Left lung (tissue), 10 donors: ENCODE data around the gene TMPRSS2. TPM values are rescaled to one million over a fixed set of nuclear protein-coding genes. Genes with fewer than 3 reads are reported as not detected.

Experiments
- ATAC-seq: fragments of 200-7000 bp; cut with Tn5 transposase; one replicate; pipeline ENCODE4 v1.9.1; 2020; ENCODE audit warnings: moderate library complexity
- DNase-seq, 4 donors: peaks; one replicate each; pipeline ENCODE4 v3.0.0-alpha.2; 2013 to 2020
- H3K27ac ChIP-seq, 2 donors: fragments of 200-600 bp; sonication (generic) in 1 of 2; one replicate each; pipeline versions ENCODE4 v1.5.0 to v1.8.0; 2020 to 2021
- H3K27me3 ChIP-seq, 2 donors: fragments of 200-600 bp; sonication (generic) in 1 of 2; one replicate each; pipeline versions ENCODE4 v1.5.0 to v1.8.0; 2020 to 2021
- H3K36me3 ChIP-seq, 2 donors: fragments of 200-600 bp; sonication (generic) in 1 of 2; one replicate each; pipeline versions ENCODE4 v1.5.0 to v1.8.0; 2020 to 2021
- H3K4me1 ChIP-seq, 2 donors: fragments of 200-600 bp; one replicate each; pipeline ENCODE4 v1.8.0; 2021
- H3K4me3 ChIP-seq, 2 donors: fragments of 200-600 bp; sonication (generic) in 1 of 2; one replicate each; pipeline versions ENCODE4 v1.5.0 to v1.8.0; 2020 to 2021; ENCODE audit warnings: mild to moderate bottlenecking in 1 of 2
- H3K9me3 ChIP-seq, 2 donors: fragments of 200-600 bp; sonication (generic) in 1 of 2; one replicate each; pipeline versions ENCODE4 v1.5.0 to v1.8.0; 2020 to 2021
- intact Hi-C, 2 donors: fragments of 100-400 bp; cut with DNase I; formaldehyde crosslinking; loops; one replicate each; pipeline versions ENCODE4 v1.11.2 to v1.14.2; 2022
- polyA plus RNA-seq, 6 donors: library from polyadenylated mRNA; unstranded; fragments of 120-200 nt; gene quantifications; one replicate each; pipeline ENCODE4 v1.2.1, GENCODE V29; 2013; ENCODE audit not compliant: insufficient read length in 6 of 6
- total RNA-seq, 2 donors: library from RNA; stranded (reverse); fragmentation: NEBNext Ultra II Directional; extraction: Animal tissue kit (Norgen Biotek cat#: 25700); gene quantifications; one replicate each; pipeline ENCODE4 v1.2.1, GENCODE V29; 2021
- TF ChIP-seq, protein P1 (sequence below), 2 donors: fragments of 200-600 bp; sonication (generic) in 1 of 2; IDR thresholded peaks; one replicate each; pipeline versions ENCODE4 v1.5.0 to v1.8.0; 2021; ENCODE audit warnings: antibody characterized with exemption in 2 of 2
- donor health status: DM: no; HTN: yes; CAD: no.
- donor health status: DM: no; HTN: no; CAD: no.

The TMPRSS2 gene
- total and polyA plus RNA-seq, 8 donors: 38.2 to 137 (median 52.7) TPM

GRCh38 chr21:41521489-41522027, 13.6 kb upstream of the TMPRSS2 start:
- no peak for DNase-seq
- Histone ChIP-seq H3K4me1 (no peaks in the 10 kb centered on the region), H3K27ac (no peak overlapping the region), H3K27me3 (no peaks in the 10 kb centered on the region), H3K36me3 (no peaks in the 10 kb centered on the region), H3K4me3 (no peak overlapping the region), H3K9me3 (no peaks in the 10 kb centered on the region)
- peak; percentile 64 for ATAC-seq
- intact Hi-C loops: no loop called here
- TF ChIP-seq, protein P1, sequence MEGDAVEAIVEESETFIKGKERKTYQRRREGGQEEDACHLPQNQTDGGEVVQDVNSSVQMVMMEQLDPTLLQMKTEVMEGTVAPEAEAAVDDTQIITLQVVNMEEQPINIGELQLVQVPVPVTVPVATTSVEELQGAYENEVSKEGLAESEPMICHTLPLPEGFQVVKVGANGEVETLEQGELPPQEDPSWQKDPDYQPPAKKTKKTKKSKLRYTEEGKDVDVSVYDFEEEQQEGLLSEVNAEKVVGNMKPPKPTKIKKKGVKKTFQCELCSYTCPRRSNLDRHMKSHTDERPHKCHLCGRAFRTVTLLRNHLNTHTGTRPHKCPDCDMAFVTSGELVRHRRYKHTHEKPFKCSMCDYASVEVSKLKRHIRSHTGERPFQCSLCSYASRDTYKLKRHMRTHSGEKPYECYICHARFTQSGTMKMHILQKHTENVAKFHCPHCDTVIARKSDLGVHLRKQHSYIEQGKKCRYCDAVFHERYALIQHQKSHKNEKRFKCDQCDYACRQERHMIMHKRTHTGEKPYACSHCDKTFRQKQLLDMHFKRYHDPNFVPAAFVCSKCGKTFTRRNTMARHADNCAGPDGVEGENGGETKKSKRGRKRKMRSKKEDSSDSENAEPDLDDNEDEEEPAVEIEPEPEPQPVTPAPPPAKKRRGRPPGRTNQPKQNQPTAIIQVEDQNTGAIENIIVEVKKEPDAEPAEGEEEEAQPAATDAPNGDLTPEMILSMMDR (IDR thresholded peaks at IDR 0.05): no peak

GRCh38 chr21:41520560-41521442, 12.8 kb upstream of the TMPRSS2 start:
- no peaks in the 10 kb centered on the region for H3K9me3 ChIP-seq
- no peaks in the 10 kb centered on the region for H3K36me3 ChIP-seq
- no peak overlapping the region for H3K4me3 ChIP-seq
- TF ChIP-seq, protein P1 (IDR thresholded peaks at IDR 0.05): no peak
- peak; percentile 19 for ATAC-seq
- no peak for DNase-seq
- H3K4me1 ChIP-seq: no peaks in the 10 kb centered on the region
- intact Hi-C loops: no loop called here
- H3K27me3 ChIP-seq: no peaks in the 10 kb centered on the region
- no peak overlapping the region for H3K27ac ChIP-seq

- Histone ChIP-seq H3K36me3 (no peaks in the 10 kb centered on the region), H3K27ac (no peak overlapping the region), H3K4me1 (no peaks in the 10 kb centered on the region), H3K9me3 (no peaks in the 10 kb centered on the region), H3K27me3 (no peaks in the 10 kb centered on the region), H3K4me3 (no peak overlapping the region)
- TF ChIP-seq, protein P1 (IDR thresholded peaks at IDR 0.05): no peak
- ATAC-seq: no peak
- DNase-seq: no peak
- intact Hi-C loops: no loop called here
These were observed 12.0 kb upstream of the TMPRSS2 start for GRCh38 chr21:41519806-41520559.

DNA sequence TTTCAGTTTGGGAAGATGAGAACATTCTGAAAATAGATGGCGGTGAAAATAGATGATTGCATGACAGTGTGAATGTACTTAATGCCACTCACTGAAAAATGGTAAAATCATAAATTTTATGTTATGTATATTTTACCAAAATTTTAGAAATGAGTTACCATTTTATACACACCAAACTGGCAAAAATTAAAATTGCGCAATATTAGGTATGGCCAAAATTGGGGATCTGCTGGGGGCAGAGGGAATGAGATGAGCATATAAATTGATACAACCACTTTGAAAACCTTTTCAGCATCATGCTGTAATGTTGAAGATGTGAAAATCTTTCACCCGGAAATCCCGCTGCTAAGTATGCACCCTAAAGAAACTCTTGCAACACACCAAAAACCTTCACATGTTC, 10.8 kb upstream of the TMPRSS2 start:
- no peaks in the 10 kb centered on the region for H3K36me3 ChIP-seq
- no peak overlapping the region for H3K27ac ChIP-seq
- no peaks in the 10 kb centered on the region for H3K9me3 ChIP-seq
- H3K4me3 ChIP-seq: no peak overlapping the region
- no peaks in the 10 kb centered on the region for H3K27me3 ChIP-seq
- TF ChIP-seq, protein P1 (IDR thresholded peaks at IDR 0.05): no peak
- ATAC-seq (no peak), DNase-seq (no peak)
- no peaks in the 10 kb centered on the region for H3K4me1 ChIP-seq
- intact Hi-C loops: no loop called here

DNA sequence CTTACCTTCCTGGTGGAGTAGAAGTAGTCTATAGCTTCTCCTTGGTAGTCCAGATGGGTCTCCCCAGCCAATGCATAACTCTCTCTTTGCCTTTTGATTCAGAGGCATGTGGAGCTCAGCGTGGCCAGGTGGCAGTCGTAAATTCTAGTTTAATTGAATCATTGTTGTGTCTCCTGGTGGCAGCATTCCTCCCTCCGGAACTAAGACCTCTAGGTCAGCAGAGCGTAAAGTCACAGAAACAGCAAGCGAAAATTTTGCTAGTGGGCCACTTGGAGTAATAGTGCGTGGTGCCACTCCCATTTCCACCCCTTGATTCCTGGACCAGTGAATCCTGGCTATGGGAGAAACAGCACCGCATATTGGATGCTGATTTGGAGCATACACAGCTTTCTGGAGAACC, 3.9 kb upstream of the TMPRSS2 start:
- H3K4me3 ChIP-seq: no peak overlapping the region
- H3K9me3 ChIP-seq: no peaks in the 10 kb centered on the region
- H3K4me1 ChIP-seq: peaks cover 0 to 4% of the 10 kb centered on the region in 2 donors
- no peaks in the 10 kb centered on the region for H3K36me3 ChIP-seq
- DNase-seq (no peak), ATAC-seq (no peak)
- H3K27me3 ChIP-seq: peaks cover 23 to 44% of the 10 kb centered on the region in 2 donors
- TF ChIP-seq, protein P1 (IDR thresholded peaks at IDR 0.05): no peak
- no peak overlapping the region for H3K27ac ChIP-seq
- intact Hi-C loops: no loop called here
